ENCODE measurements around the gene RPGRIP1L.

- TF ChIP-seq CTCF (IDR thresholded peaks at IDR 0.05) (no peak), EZH2 (IDR thresholded peaks at IDR 0.05; ENCODE audit: borderline replicate concordance, insufficient read depth, low read depth, low read length, poor library complexity, severe bottlenecking) (no peak)
Measured at GRCh38 chr16:53672461-53672860, 31.2 kb downstream of the RPGRIP1L start.
